Neutrophil (primary cell): Measurements from ENCODE around the gene RRBP1.
"Not testable (repeated sequence)": the region's sequence is repeated elsewhere in the genome, so short reads cannot be mapped to it uniquely, and the experiment has no call there.

Experiments
- H3K27ac ChIP-seq: fragments of 200-600 bp; sonication (generic); 2 replicates; pipeline ENCODE4 v1.5.1; 2016; ENCODE audit warnings: mild to moderate bottlenecking, moderate library complexity
- H3K27me3 ChIP-seq: fragments of 200-600 bp; sonication (generic); 2 replicates; pipeline ENCODE4 v1.6.0; 2016; ENCODE audit warnings: mild to moderate bottlenecking
- H3K36me3 ChIP-seq: fragments of 200-600 bp; sonication (generic); 2 replicates; pipeline ENCODE4 v1.5.1; 2017
- H3K4me1 ChIP-seq, 2 experiments: fragments of 200-600 bp in 1 of 2; sonication (generic) in 1 of 2; 1 replicate in 1 of 2; 2 replicates in 1 of 2; pipeline versions ENCODE4 v1.5.1 to v1.6.1; 2013 to 2016; ENCODE audit warnings: low read depth in 1 of 2, low read length in 1 of 2, mild to moderate bottlenecking in 1 of 2, moderate library complexity in 1 of 2; ENCODE audit not compliant: control insufficient read depth in 1 of 2, insufficient read depth in 1 of 2
- H3K4me3 ChIP-seq, 2 experiments: fragments of 200-600 bp in 1 of 2; sonication (generic) in 1 of 2; 1 replicate in 1 of 2; 2 replicates in 1 of 2; pipeline ENCODE4 v1.5.1; 2013 to 2016; ENCODE audit warnings: low read depth in 1 of 2, low read length in 1 of 2, mild to moderate bottlenecking in 1 of 2, moderate library complexity in 1 of 2
- H3K9me3 ChIP-seq: fragments of 200-600 bp; sonication (generic); 2 replicates; pipeline ENCODE4 v1.5.1; 2016
- TF ChIP-seq, protein P1 (sequence below): fragments of 200-600 bp; sonication (generic); IDR thresholded peaks from 2 replicates; pipeline ENCODE4 v1.5.1; 2016; ENCODE audit warnings: antibody characterized with exemption

Gene RRBP1

DNA sequence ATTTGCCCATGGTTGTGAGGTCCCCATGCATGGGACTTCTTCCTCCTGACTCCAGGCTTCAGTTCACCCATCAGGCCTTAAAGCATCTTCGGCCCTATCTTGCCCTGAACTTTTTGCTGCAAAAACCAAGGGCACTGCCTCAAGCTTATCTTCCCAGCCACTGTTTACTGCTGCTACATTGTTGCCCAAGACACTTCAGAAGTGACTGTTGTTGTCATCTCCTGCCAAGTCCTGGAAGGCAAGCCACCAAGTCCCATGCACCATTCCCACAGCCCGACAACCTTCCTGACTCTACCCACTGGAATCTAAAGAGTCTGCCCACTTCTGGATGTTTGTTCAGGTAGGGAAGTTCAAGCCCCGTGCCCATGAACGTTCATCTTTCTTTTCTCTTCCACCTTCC is 30.2 kb upstream of the RRBP1 start:
- H3K36me3 ChIP-seq = no peaks in the 10 kb centered on the region
- H3K27me3 ChIP-seq = no peaks in the 10 kb centered on the region
- H3K9me3 ChIP-seq = no peaks in the 10 kb centered on the region
- H3K27ac ChIP-seq = no peak overlapping the region
- no peak overlapping the region for H3K4me3 ChIP-seq
- TF ChIP-seq, protein P1, sequence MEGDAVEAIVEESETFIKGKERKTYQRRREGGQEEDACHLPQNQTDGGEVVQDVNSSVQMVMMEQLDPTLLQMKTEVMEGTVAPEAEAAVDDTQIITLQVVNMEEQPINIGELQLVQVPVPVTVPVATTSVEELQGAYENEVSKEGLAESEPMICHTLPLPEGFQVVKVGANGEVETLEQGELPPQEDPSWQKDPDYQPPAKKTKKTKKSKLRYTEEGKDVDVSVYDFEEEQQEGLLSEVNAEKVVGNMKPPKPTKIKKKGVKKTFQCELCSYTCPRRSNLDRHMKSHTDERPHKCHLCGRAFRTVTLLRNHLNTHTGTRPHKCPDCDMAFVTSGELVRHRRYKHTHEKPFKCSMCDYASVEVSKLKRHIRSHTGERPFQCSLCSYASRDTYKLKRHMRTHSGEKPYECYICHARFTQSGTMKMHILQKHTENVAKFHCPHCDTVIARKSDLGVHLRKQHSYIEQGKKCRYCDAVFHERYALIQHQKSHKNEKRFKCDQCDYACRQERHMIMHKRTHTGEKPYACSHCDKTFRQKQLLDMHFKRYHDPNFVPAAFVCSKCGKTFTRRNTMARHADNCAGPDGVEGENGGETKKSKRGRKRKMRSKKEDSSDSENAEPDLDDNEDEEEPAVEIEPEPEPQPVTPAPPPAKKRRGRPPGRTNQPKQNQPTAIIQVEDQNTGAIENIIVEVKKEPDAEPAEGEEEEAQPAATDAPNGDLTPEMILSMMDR = no peak
- no peaks in the 10 kb centered on the region for H3K4me1 ChIP-seq

DNA sequence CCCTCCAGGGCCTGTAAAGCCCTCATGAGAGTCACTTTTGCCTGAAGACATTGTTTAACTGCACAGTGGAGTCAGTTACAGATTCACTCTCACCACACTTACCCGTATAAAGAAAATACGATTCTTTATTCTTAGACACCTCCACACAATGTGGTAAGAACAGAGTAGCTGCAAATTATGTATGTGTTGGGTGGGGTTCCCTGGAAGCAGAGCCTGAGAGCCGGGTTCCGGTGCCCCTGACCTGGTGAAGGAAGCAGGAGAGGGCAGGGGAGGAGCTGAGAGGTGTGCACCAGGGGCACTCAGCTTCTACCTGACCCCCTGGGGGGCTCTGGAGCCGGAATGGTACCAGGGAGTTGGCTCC is 29.2 kb upstream of the RRBP1 start:
- TF ChIP-seq, protein P1 = no peak
- H3K4me1 ChIP-seq = no peaks in the 10 kb centered on the region
- H3K4me3 ChIP-seq = no peak overlapping the region
- no peaks in the 10 kb centered on the region for H3K9me3 ChIP-seq
- H3K36me3 ChIP-seq = no peaks in the 10 kb centered on the region
- H3K27me3 ChIP-seq = no peaks in the 10 kb centered on the region
- H3K27ac ChIP-seq = no peak overlapping the region

DNA sequence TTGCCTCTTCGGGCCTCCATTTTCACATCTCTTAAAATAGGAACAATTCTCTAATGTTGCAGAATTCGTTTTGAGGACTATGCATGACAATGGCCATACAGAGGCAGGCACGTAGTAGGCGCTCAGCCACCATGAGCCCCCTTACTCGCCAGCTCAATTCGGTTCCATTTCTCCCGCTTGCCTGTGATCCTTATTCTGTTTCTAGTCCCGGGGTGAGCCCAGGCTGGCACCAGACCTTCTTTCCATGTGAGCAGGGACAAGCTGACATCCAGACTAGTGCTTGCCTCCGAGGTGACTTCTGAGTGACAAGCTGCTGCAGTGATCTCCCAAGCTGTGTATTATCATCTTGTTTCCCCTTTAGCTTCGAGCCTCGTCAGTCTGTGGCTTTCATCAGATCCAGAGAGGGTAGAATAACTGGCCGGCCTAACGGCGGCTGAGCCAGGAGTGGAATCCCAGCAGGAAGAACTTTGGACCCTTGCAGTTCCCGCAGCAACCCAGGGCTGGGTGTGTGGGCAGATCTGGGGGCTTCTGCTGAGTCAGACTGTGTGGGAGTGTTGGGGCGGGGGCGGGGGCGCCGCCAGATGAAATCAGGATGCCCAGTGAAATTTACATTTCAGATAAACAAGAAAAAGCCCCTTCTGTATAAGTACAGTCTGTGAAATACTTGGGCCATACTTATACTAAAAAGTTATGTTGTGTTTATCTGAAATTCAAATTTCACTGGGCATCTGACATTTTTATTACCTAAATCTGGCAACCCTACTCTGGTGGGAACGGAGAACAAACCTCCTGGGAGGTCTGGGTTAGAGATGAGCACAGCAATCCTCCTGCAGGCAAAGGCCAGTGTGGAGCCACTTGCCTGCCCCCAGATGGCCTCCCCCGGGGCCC is 28.6 kb upstream of the RRBP1 start:
- H3K36me3 ChIP-seq = no peaks in the 10 kb centered on the region
- no peaks in the 10 kb centered on the region for H3K27me3 ChIP-seq
- no peaks in the 10 kb centered on the region for H3K9me3 ChIP-seq
- TF ChIP-seq, protein P1 = no peak
- no peaks in the 10 kb centered on the region for H3K4me1 ChIP-seq
- no peak overlapping the region for H3K4me3 ChIP-seq
- H3K27ac ChIP-seq = no peak overlapping the region

DNA sequence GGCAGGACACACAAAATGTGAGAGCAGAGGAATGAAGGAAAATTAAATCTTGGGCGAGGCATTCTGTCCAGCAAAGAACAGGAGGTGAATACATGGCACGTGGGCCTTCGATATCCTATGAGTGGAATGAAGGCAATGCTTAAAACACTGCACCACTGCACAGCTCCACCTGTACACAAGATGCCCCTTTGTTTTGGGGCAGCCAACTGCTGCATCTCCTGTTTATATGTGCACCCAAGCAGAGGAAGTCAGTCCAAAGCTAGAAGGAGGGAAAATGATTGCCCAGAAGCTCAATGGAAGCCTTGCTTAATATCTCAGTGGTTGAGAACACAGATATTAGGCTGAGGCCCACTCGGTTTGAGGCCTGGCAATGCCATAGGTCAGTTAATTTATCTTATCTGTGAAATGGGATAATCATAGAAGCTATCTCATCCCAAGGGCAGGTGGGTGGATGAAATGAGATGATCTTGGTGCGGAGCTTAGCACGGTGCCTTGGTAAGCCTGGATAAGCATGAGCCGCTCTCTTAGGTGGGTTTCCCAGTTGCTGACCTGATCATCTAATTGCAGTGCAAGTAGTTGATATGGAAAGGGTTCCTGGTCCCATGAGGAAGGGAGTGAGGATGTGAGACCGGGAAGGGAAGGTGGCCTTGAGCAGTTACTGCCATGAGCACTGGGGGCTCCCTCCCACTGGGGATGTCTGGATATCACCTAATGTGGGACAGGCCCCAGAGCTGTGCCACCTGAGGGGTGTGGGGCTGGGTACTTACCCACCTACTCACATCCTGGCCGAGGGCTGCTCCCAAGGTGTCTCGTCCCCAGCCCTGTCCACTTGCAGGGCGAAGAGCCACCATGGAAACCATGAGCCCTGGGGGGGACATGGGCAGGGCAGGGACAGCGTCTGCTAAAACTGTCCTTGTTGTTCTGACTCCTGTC is 27.6 kb upstream of the RRBP1 start:
- Histone ChIP-seq H3K27me3 (no peaks in the 10 kb centered on the region), H3K9me3 (no peaks in the 10 kb centered on the region), H3K36me3 (no peaks in the 10 kb centered on the region), H3K4me1 (no peaks in the 10 kb centered on the region), H3K27ac (no peak overlapping the region), H3K4me3 (no peak overlapping the region)
- TF ChIP-seq, protein P1 = no peak

DNA sequence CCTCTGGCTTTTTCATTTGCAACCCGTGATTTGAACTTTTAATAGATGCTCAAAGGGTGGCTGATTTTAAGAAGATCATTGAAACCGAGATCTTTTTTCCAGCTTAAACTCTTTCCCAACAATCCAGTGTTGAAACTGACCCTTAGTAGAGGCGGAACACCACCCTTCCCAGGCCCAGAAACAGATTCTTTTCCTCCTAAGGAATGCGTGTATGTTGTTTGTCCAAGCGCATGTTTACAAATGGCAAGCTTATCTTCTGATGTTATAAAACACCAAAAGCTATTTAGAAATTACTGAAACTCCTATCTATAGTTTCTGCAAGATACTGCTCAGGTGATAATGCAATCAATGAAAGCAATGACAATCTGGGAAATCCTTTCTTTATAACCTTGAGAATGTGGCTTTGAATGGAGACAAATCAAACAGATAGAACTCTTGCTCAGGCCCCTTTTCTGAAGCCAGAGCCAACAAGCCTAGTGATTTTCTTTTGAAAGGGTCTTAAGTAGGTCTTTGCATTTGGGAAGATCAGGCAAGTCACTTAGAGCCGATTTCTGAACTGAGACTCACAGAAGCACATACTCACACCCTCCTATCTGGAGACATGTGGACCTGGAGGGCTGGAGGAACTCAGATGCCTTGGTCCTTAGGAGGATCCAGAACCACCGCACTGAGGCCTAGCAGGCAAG is 26.8 kb upstream of the RRBP1 start:
- Histone ChIP-seq H3K27me3 (no peaks in the 10 kb centered on the region), H3K9me3 (no peaks in the 10 kb centered on the region), H3K4me1 (no peaks in the 10 kb centered on the region), H3K27ac (no peak overlapping the region), H3K4me3 (no peak overlapping the region), H3K36me3 (no peaks in the 10 kb centered on the region)
- TF ChIP-seq, protein P1 = no peak

DNA sequence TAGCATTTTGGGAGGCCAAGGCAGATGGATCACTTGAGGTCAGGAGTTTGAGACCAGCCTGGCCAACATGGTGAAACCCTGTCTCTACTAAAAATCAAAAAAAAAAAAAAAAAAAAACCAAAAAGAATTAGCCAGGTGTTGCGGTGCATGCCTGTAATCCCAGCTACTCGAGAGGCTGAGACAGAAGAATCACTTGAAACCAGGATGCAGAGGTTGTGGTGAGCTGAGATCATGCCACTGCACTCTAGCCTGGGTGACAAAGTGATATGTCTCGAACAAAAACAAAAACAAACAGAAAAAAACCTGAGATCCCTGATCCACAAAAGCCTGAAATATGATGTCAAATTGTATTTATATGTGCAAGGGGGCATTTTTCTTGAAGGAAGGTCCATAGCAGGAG is 25.9 kb upstream of the RRBP1 start:
- not testable (repeated sequence) for H3K9me3 ChIP-seq, H3K4me1 ChIP-seq, H3K27me3 ChIP-seq, H3K27ac ChIP-seq, H3K4me3 ChIP-seq, H3K36me3 ChIP-seq
